ES-I3 (cell line): ENCODE results near the gene SLC7A1.
A peak's percentile ranks its signal among the peaks of the same experiment; 100 is the strongest.
"Not testable (repeated sequence)": the region's sequence is repeated elsewhere in the genome, so short reads cannot be mapped to it uniquely, and the experiment has no call there.

Experiments
- H3K36me3 ChIP-seq: 2 replicates; pipeline ENCODE4 v1.6.1; 2013; ENCODE audit warnings: mild to moderate bottlenecking, low read length, control low read depth, moderate library complexity; ENCODE audit not compliant: insufficient read depth
- H3K4me1 ChIP-seq: 2 replicates; pipeline ENCODE4 v1.6.1; 2013; ENCODE audit warnings: mild to moderate bottlenecking, control low read depth, low read length; ENCODE audit not compliant: insufficient read depth
- H3K9ac ChIP-seq: 2 replicates; pipeline ENCODE4 v1.6.1; 2013; ENCODE audit warnings: low read depth, mild to moderate bottlenecking, low read length, moderate library complexity
- H3K9me3 ChIP-seq: 2 replicates; pipeline ENCODE4 v1.6.1; 2013; ENCODE audit warnings: mild to moderate bottlenecking, low read length, moderate library complexity; ENCODE audit not compliant: control insufficient read depth, insufficient read depth

Gene SLC7A1

GRCh38 chr13:29595380-29596063, at the start of gene SLC7A1:
Gene SLC7A1 (minus strand): TSS chr13:29595688. CDS start chr13:29536188, 59,500 bp downstream.
- no peaks in the 10 kb centered on the region for H3K9me3 ChIP-seq
- H3K36me3 ChIP-seq: no peaks in the 10 kb centered on the region; the same call in 1 of the 2 replicates
- H3K9ac ChIP-seq: peak within 1 kb of the TSS; percentile 74
- peaks cover 14% of the 10 kb centered on the region for H3K4me1 ChIP-seq

- Histone ChIP-seq H3K9me3 (no peaks in the 10 kb centered on the region), H3K36me3 (no peaks in the 10 kb centered on the region), H3K9ac (no peak overlapping the region), H3K4me1 (no peaks in the 10 kb centered on the region)
Observed at GRCh38 chr13:29640665-29641064, 45.2 kb upstream of the SLC7A1 start.

DNA sequence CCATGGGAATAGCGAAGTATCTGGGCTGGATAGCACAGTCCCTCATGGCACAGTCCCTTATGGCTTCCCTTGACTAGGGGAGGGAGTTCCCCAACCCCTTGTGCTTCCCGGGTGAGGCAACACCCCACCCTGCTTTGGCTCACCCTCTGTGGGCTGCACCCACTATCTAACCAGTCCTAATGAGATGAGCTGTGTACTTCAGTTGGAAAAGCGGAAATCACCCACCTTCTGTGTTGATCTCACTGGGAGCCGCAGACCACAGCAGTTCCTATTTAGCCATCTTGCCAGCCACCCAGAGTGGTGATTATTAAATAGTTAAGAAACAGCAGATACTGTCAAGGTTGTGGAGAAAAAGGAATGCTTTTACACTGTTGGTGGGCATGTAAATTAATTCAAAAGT, 41.3 kb upstream of the SLC7A1 start:
- not testable (repeated sequence) for H3K4me1 ChIP-seq

DNA sequence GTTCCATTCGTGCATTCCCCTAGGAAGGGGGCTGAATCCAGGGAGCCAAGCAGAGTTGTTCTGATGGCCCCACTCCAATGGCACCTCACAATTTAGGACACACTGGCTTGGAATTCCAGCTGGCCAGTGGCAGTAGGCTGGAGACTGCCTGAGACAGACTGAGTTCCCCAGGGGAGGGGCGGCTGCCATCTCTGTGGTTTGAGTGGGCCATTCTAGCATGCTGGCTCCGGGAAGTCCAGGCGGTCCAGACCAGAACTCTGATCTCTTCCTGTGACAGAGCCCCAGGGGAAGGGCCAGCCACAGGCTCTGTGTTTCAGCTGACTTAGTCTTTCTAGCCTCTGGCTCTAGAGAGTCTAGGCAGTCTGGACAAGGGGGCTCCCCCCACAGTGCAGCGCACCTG, 29.5 kb upstream of the SLC7A1 start:
- Histone ChIP-seq H3K9ac (no peak overlapping the region), H3K4me1 (no peaks in the 10 kb centered on the region), H3K9me3 (no peaks in the 10 kb centered on the region; the same call in 1 of the 2 replicates), H3K36me3 (no peaks in the 10 kb centered on the region)

More for the DNA sequence above, 41.3 kb upstream of the SLC7A1 start:
- not testable (repeated sequence) for H3K36me3 ChIP-seq, H3K9me3 ChIP-seq, H3K9ac ChIP-seq

- no peaks in the 10 kb centered on the region; the same call in 1 of the 2 replicates for H3K9me3 ChIP-seq
- H3K9ac ChIP-seq: no peak overlapping the region
- H3K36me3 ChIP-seq: no peaks in the 10 kb centered on the region
- H3K4me1 ChIP-seq: no peaks in the 10 kb centered on the region
Observed at GRCh38 chr13:29621841-29622240, 26.4 kb upstream of the SLC7A1 start.

- no peaks in the 10 kb centered on the region; the same call in 1 of the 2 replicates for H3K9me3 ChIP-seq
- H3K4me1 ChIP-seq: no peaks in the 10 kb centered on the region
- H3K9ac ChIP-seq: no peak overlapping the region
- H3K36me3 ChIP-seq: no peaks in the 10 kb centered on the region
Observed at GRCh38 chr13:29621051-29621800, 25.7 kb upstream of the SLC7A1 start.

- Histone ChIP-seq H3K9ac (no peak overlapping the region), H3K9me3 (no peaks in the 10 kb centered on the region; the same call in 1 of the 2 replicates), H3K36me3 (no peaks in the 10 kb centered on the region), H3K4me1 (no peaks in the 10 kb centered on the region)
Observed at GRCh38 chr13:29619995-29620394, 24.5 kb upstream of the SLC7A1 start.

DNA sequence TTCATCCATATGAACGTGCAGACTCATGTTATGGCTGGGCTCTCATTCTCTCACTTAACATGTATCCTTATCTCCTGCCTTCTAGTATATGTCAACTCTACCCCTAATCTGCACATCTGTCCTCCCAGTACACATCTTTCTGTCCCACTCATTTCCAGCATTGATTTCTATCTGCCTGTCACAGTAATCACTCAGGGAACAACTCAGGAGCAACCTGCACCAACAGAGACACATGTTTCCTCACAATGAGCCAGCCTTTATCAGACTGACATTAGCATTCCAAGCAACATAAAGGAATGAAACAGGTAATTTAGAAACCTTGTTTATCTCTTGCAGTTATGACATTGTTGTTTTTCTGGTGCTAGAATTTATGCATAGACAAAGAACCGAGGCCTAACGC, 17.6 kb upstream of the SLC7A1 start:
- Histone ChIP-seq H3K9ac (no peak overlapping the region), H3K9me3 (no peaks in the 10 kb centered on the region), H3K36me3 (no peaks in the 10 kb centered on the region), H3K4me1 (no peaks in the 10 kb centered on the region)

DNA sequence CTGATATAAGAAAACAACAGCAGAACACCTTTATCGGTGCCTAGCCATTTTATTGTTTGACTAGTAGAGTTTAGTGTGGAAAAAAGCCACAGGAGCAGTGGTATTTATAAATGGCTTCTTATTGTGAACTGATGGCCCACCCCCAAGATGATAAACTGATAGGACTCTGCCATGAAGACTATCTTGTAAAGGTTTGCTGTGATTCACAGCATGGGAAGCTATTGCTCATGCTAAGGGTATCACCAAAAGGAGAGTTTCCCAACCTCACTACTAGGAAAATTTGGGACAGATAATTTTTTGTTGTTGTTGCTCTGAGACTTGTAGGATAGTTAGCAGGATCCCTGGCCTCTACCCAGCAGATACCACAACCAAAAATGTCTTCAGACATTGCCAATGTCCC, 12.0 kb upstream of the SLC7A1 start:
- Histone ChIP-seq H3K9me3 (no peaks in the 10 kb centered on the region), H3K4me1 (no peaks in the 10 kb centered on the region), H3K9ac (no peak overlapping the region), H3K36me3 (no peaks in the 10 kb centered on the region)

GRCh38 chr13:29605860-29606526, 10.5 kb upstream of the SLC7A1 start:
- H3K36me3 ChIP-seq: no peaks in the 10 kb centered on the region
- H3K9me3 ChIP-seq: no peaks in the 10 kb centered on the region
- H3K4me1 ChIP-seq: no peaks in the 10 kb centered on the region
- no peak overlapping the region for H3K9ac ChIP-seq

- no peaks in the 10 kb centered on the region for H3K36me3 ChIP-seq
- H3K9me3 ChIP-seq: no peaks in the 10 kb centered on the region
- no peak overlapping the region for H3K9ac ChIP-seq
- H3K4me1 ChIP-seq: no peaks in the 10 kb centered on the region
Observed at GRCh38 chr13:29598321-29598720, 2.8 kb upstream of the SLC7A1 start.

DNA sequence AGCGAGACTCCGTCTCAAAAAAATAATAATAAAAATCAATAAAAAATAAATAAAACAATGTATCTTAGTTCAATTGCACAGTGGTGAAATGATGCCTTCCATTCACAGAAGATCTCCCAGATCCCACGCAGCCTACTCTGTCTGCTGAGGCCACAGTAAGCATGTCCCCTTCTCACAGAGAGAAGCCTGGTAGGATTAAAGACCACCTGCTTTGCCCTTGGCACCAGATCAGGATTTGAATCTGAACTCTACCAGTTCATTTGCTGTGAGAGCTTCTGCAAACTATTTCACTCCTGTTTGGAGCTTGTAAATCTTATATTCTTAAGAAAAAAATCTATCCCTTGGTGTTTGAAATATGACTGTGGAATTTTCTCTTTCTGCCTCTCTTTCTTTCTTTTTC, 2.2 kb upstream of the SLC7A1 start:
- H3K9ac ChIP-seq: no peak overlapping the region
- H3K9me3 ChIP-seq: no peaks in the 10 kb centered on the region
- no peaks in the 10 kb centered on the region for H3K4me1 ChIP-seq

DNA sequence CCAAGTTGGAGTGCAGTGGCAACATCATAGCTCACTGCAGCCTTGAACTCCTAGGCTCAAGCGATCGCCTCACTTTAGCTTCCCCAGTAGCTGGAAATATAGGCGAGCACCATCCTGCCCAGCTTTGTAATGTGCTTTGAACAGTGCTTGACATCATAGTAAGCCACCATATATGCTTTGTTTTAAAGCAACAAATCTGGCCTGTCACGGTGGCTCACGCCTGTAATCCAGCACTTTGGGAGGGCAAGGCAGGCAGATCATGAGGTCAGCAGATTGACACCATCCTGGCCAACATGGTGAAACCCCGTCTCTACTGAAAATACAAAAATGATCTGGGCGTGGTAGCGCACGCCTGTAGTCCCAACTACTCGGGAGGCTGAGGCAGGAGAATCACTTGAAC, 1.8 kb upstream of the SLC7A1 start:
- Histone ChIP-seq H3K9ac (no peak overlapping the region), H3K4me1 (peaks cover 3% of the 10 kb centered on the region; the same call in 1 of the 2 replicates)

More for the DNA sequence above, 2.2 kb upstream of the SLC7A1 start:
- H3K36me3 ChIP-seq: no peaks in the 10 kb centered on the region

GRCh38 chr13:29596064-29596418, 553 bp upstream of the SLC7A1 start:
- H3K9ac ChIP-seq: peak overlapping the region; percentile 60; the same call in 1 of the 2 replicates
- H3K9me3 ChIP-seq: no peaks in the 10 kb centered on the region
- no peaks in the 10 kb centered on the region; the same call in 1 of the 2 replicates for H3K36me3 ChIP-seq
- H3K4me1 ChIP-seq: peaks cover 13% of the 10 kb centered on the region

More for the DNA sequence above, 1.8 kb upstream of the SLC7A1 start:
- Histone ChIP-seq H3K9me3 (no peaks in the 10 kb centered on the region), H3K36me3 (no peaks in the 10 kb centered on the region)
